T-cell (primary cell): ENCODE results near the gene PARD3B. TPM values are rescaled to one million over a fixed set of nuclear protein-coding genes. Genes with fewer than 3 reads are reported as not detected.

Source experiments
- ATAC-seq, 4 experiments: fragments of 200-7000 bp in 3 of 4; fragments of 150-1000 bp in 1 of 4; cut with Tn5 transposase; replicated peaks in 1 of 4; 1 replicate in 3 of 4; 2 replicates in 1 of 4; pipeline ENCODE4 v1.10.0; 2021; ENCODE audit warnings: moderate library complexity in 3 of 4, mild to moderate bottlenecking in 2 of 4, moderate number of reproducible peaks in 1 of 4
- CTCF ChIA-PET, 2 donors: fragments of 300-600 bp; sonication (Branson Sonifier 250); formaldehyde crosslinking; loops; one replicate each; lab custom pipeline; 2022; ENCODE audit warnings: antibody characterized with exemption in 2 of 2; lab: Charles Lee
- POLR2A ChIA-PET, 2 donors: fragments of 300-600 bp; sonication (Branson Sonifier 250); formaldehyde crosslinking; loops; one replicate each; lab custom pipeline; 2022; ENCODE audit warnings: antibody characterized with exemption in 2 of 2; lab: Charles Lee
- DNase-seq, 35 experiments: peaks; one replicate each; pipeline versions ENCODE4 v3.0.0 to v3.0.0-alpha.2; 2013 to 2023
- H3K27ac ChIP-seq: one replicate; pipeline ENCODE4 v1.5.1; 2013; ENCODE audit warnings: low read length
- H3K27me3 ChIP-seq, 2 experiments: replicated peaks in 1 of 2; 1 replicate in 1 of 2; 2 replicates in 1 of 2; pipeline versions ENCODE4 v1.6.1 to v1.7.0; 2013; ENCODE audit warnings: low read length in 1 of 2, mixed read lengths in 1 of 2; ENCODE audit not compliant: control insufficient read depth in 2 of 2, insufficient read depth in 2 of 2; ENCODE audit errors: extremely low read depth in 1 of 2
- H3K36me3 ChIP-seq, 2 donors: 1 replicate in 1 of 2; 2 replicates in 1 of 2; pipeline versions ENCODE4 v1.6.1 to v1.7.0; 2013; ENCODE audit warnings: low read length in 1 of 2; ENCODE audit not compliant: control insufficient read depth in 2 of 2, insufficient read depth in 1 of 2; ENCODE audit errors: extremely low read depth in 1 of 2
- H3K4me1 ChIP-seq, 2 experiments: 1 replicate in 1 of 2; 2 replicates in 1 of 2; pipeline versions ENCODE4 v1.6.1 to v1.7.0; 2013; ENCODE audit warnings: low read length in 2 of 2, mixed read lengths in 1 of 2; ENCODE audit not compliant: insufficient read depth in 2 of 2, control insufficient read depth in 1 of 2; ENCODE audit errors: extremely low read depth in 1 of 2
- H3K4me3 ChIP-seq, 2 donors: 1 replicate in 1 of 2; 2 replicates in 1 of 2; pipeline versions ENCODE4 v1.5.1 to v1.7.0; 2013; ENCODE audit warnings: mild to moderate bottlenecking in 2 of 2, low read length in 1 of 2, moderate library complexity in 1 of 2; ENCODE audit not compliant: control insufficient read depth in 1 of 2; ENCODE audit errors: extremely low read depth in 1 of 2
- H3K9me3 ChIP-seq: 2 replicates; pipeline ENCODE4 v1.7.0; 2013
- H3K27ac Mint-ChIP-seq, 2 donors: one replicate each; pipeline ENCODE4 v1.8.0; 2020 to 2021; ENCODE audit warnings: mild to moderate bottlenecking in 2 of 2, mixed read lengths in 2 of 2
- H3K27me3 Mint-ChIP-seq, 2 donors: one replicate each; pipeline ENCODE4 v1.8.0; 2021 to 2022; ENCODE audit warnings: mixed read lengths in 2 of 2
- H3K36me3 Mint-ChIP-seq: one replicate; pipeline ENCODE4 v1.8.0; 2021; ENCODE audit warnings: mixed read lengths
- H3K4me1 Mint-ChIP-seq, 3 donors: one replicate each; pipeline ENCODE4 v1.8.0; 2020 to 2022; ENCODE audit warnings: mixed read lengths in 3 of 3, mild to moderate bottlenecking in 1 of 3
- H3K4me3 Mint-ChIP-seq, 3 donors: one replicate each; pipeline ENCODE4 v1.8.0; 2020 to 2022; ENCODE audit warnings: mild to moderate bottlenecking in 3 of 3, mixed read lengths in 3 of 3, moderate library complexity in 3 of 3
- H3K9me3 Mint-ChIP-seq, 3 donors: one replicate each; pipeline ENCODE4 v1.8.0; 2020 to 2022; ENCODE audit warnings: mixed read lengths in 3 of 3
- WGBS: methylation state at CpG from one replicate; pipeline ENCODE4 v1.1.5; 2013; ENCODE audit warnings: missing lambda C conversion rate; ENCODE audit not compliant: insufficient coverage; 5-methylcytosine and 5-hydroxymethylcytosine counted together
- total RNA-seq, 35 experiments: library from RNA in 6 of 35; stranded (reverse) in 6 of 35; fragments of 120-200 nt in 1 of 35; gene quantifications; one replicate each; pipeline versions ENCODE4 v1.2.1 to v1.2.4 and lab custom pipeline; 2013 to 2026

Gene PARD3B
- total RNA-seq, 5 donors from 2014 or later (not counting 1 experiment from before 2014, with no cell fraction given), result 0.75 to 2.0 (median 1.6) TPM

GRCh38 chr2:204726831-204727230 is 181.6 kb downstream of the PARD3B start:
- 80% methylated on average over 1 of the region's 3 CpGs for WGBS
- Histone ChIP-seq H3K27me3 (no peaks in the 10 kb centered on the region), H3K36me3 (no peaks in the 10 kb centered on the region), H3K4me1 (no peaks in the 10 kb centered on the region), H3K4me3 (no peak overlapping the region), H3K27ac (no peak overlapping the region), H3K9me3 (no peaks in the 10 kb centered on the region)
- H3K27me3 Mint-ChIP-seq, result peaks cover 8 to 17% of the 10 kb centered on the region in 2 donors
- no peaks in the 10 kb centered on the region for H3K4me1 Mint-ChIP-seq
- no peak for ATAC-seq
- ChIA-PET CTCF (no interaction called here), POLR2A (no interaction called here)
- H3K27ac Mint-ChIP-seq, result no peak overlapping the region
- H3K4me3 Mint-ChIP-seq, result no peak overlapping the region
- H3K36me3 Mint-ChIP-seq, result no peaks in the 10 kb centered on the region
- H3K9me3 Mint-ChIP-seq, result no peaks in the 10 kb centered on the region
- DNase-seq, result no peak

- Mint-ChIP-seq H3K4me3 (no peak overlapping the region), H3K27me3 (peaks cover 8 to 20% of the 10 kb centered on the region in 2 donors), H3K36me3 (no peaks in the 10 kb centered on the region), H3K9me3 (no peaks in the 10 kb centered on the region), H3K4me1 (no peaks in the 10 kb centered on the region), H3K27ac (no peak overlapping the region)
- ChIA-PET POLR2A (no interaction called here), CTCF (no interaction called here)
- Histone ChIP-seq H3K36me3 (no peaks in the 10 kb centered on the region), H3K9me3 (no peaks in the 10 kb centered on the region), H3K4me1 (no peaks in the 10 kb centered on the region), H3K27me3 (no peaks in the 10 kb centered on the region), H3K4me3 (no peak overlapping the region), H3K27ac (no peak overlapping the region)
- no peak for DNase-seq
- 82% methylated on average over 2 of the region's 3 CpGs for WGBS
- ATAC-seq, result no peak
Measured at GRCh38 chr2:204727368-204727767, 182.1 kb downstream of the PARD3B start.

GRCh38 chr2:204730603-204731002 is 185.3 kb downstream of the PARD3B start:
- Mint-ChIP-seq H3K9me3 (no peaks in the 10 kb centered on the region), H3K36me3 (no peaks in the 10 kb centered on the region), H3K27ac (no peak overlapping the region), H3K27me3 (peaks cover 6 to 20% of the 10 kb centered on the region in 2 donors), H3K4me3 (no peak overlapping the region), H3K4me1 (no peaks in the 10 kb centered on the region)
- Histone ChIP-seq H3K27me3 (no peaks in the 10 kb centered on the region), H3K36me3 (no peaks in the 10 kb centered on the region), H3K27ac (no peak overlapping the region), H3K4me1 (no peaks in the 10 kb centered on the region), H3K4me3 (no peak overlapping the region), H3K9me3 (no peaks in the 10 kb centered on the region)
- WGBS, result no CpG with 5 or more reads among the region's 4 CpGs
- DNase-seq, result no peak
- CTCF ChIA-PET, result interaction anchor here (0.6 to 0.7 kb wide), 2 partner anchors 595 to 788 kb away, joined by 3 to 4 read pairs; no protein-coding TSS in a partner anchor
- ATAC-seq, result no peak
- POLR2A ChIA-PET, result interaction anchor here in 1 of 2 donors (0.7 kb wide), 1 partner anchor 8 kb away, joined by 4 read pairs; no protein-coding TSS in a partner anchor

GRCh38 chr2:204732019-204732418 is 186.7 kb downstream of the PARD3B start:
- no peaks in the 10 kb centered on the region for H3K36me3 Mint-ChIP-seq
- DNase-seq (no peak), ATAC-seq (no peak)
- no peak overlapping the region for H3K27ac Mint-ChIP-seq
- no peaks in the 10 kb centered on the region for H3K4me1 Mint-ChIP-seq
- POLR2A ChIA-PET, result no interaction called here
- Histone ChIP-seq H3K4me3 (no peak overlapping the region), H3K36me3 (no peaks in the 10 kb centered on the region), H3K4me1 (no peaks in the 10 kb centered on the region), H3K27me3 (no peaks in the 10 kb centered on the region), H3K27ac (no peak overlapping the region), H3K9me3 (no peaks in the 10 kb centered on the region)
- CTCF ChIA-PET, result no interaction called here
- no CpG with 5 or more reads among the region's 3 CpGs for WGBS
- H3K27me3 Mint-ChIP-seq, result peaks cover 6 to 10% of the 10 kb centered on the region in 2 donors
- no peaks in the 10 kb centered on the region for H3K9me3 Mint-ChIP-seq
- H3K4me3 Mint-ChIP-seq, result no peak overlapping the region

GRCh38 chr2:204737296-204737695 is 192.0 kb downstream of the PARD3B start:
- no peak overlapping the region for H3K4me3 Mint-ChIP-seq

GRCh38 chr2:204738721-204739120 is 193.4 kb downstream of the PARD3B start:
- Mint-ChIP-seq H3K36me3 (no peaks in the 10 kb centered on the region), H3K27ac (no peak overlapping the region), H3K27me3 (peaks cover 3 to 6% of the 10 kb centered on the region in 2 donors), H3K4me1 (peaks cover 0 to 3% (median 0%) of the 10 kb centered on the region in 3 donors), H3K4me3 (no peak overlapping the region), H3K9me3 (peaks cover 0 to 13% (median 6%) of the 10 kb centered on the region in 3 donors)
- ATAC-seq (no peak), DNase-seq (no peak)
- Histone ChIP-seq H3K27ac (no peak overlapping the region), H3K4me1 (no peaks in the 10 kb centered on the region), H3K9me3 (no peaks in the 10 kb centered on the region), H3K4me3 (no peak overlapping the region), H3K27me3 (no peaks in the 10 kb centered on the region), H3K36me3 (no peaks in the 10 kb centered on the region)
- ChIA-PET POLR2A (no interaction called here), CTCF (no interaction called here)
- no CpG with 5 or more reads among the region's 1 CpG for WGBS

More at GRCh38 chr2:204737296-204737695, 192.0 kb downstream of the PARD3B start:
- WGBS, result 100% methylated on average over 1 of the region's 1 CpG
- no peaks in the 10 kb centered on the region for H3K36me3 Mint-ChIP-seq
- H3K36me3 ChIP-seq, result no peaks in the 10 kb centered on the region
- peaks cover 3 to 6% of the 10 kb centered on the region in 2 donors for H3K27me3 Mint-ChIP-seq
- H3K27ac ChIP-seq, result no peak overlapping the region
- no peaks in the 10 kb centered on the region for H3K27me3 ChIP-seq
- no peak for DNase-seq
- H3K27ac Mint-ChIP-seq, result no peak overlapping the region
- POLR2A ChIA-PET, result no interaction called here
- H3K4me3 ChIP-seq, result no peak overlapping the region
- no peaks in the 10 kb centered on the region for H3K4me1 Mint-ChIP-seq
- H3K9me3 ChIP-seq, result no peaks in the 10 kb centered on the region
- ATAC-seq, result no peak
- H3K4me1 ChIP-seq, result no peaks in the 10 kb centered on the region
- H3K9me3 Mint-ChIP-seq, result peaks cover 0 to 13% (median 6%) of the 10 kb centered on the region in 3 donors
- CTCF ChIA-PET, result no interaction called here
